GM12878 (cell line): Measurements from ENCODE around the gene STXBP3. TPM values are rescaled to one million over a fixed set of nuclear protein-coding genes. Genes with fewer than 3 reads are reported as not detected.

Source experiments
- ATAC-seq: fragments of 200-7000 bp; cut with Tn5 transposase; 3 replicates; pipeline ENCODE4 v1.9.1; 2020; ENCODE audit warnings: mild to moderate bottlenecking, moderate library complexity
- BruUV-seq: library from RNA; stranded (reverse); fragments of 400-500 nt; replicated peaks from 2 replicates; lab custom pipeline; 2021; lab: Mats Ljungman, UMichigan
- CTCF ChIA-PET: fragments of 300-600 bp; sonication (Branson Sonifier 250); formaldehyde crosslinking; extraction: SDS; loops from one replicate; lab custom pipeline; 2021; ENCODE audit warnings: inconsistent platforms; lab: Yijun Ruan, JAX
- POLR2A ChIA-PET: fragments of 350-600 bp; formaldehyde crosslinking; extraction: SDS; loops from one replicate; lab custom pipeline; 2021; ENCODE audit warnings: inconsistent platforms; lab: Charles Lee
- RAD21 ChIA-PET: fragments of 300-600 bp; sonication (Branson Sonifier 250); formaldehyde crosslinking; loops from one replicate; lab custom pipeline; 2023; ENCODE audit warnings: antibody characterized with exemption; ENCODE audit not compliant: unreplicated experiment; lab: Charles Lee
- SMC1A ChIA-PET: fragments of 300-600 bp; sonication (Branson Sonifier 250); formaldehyde crosslinking; loops from one replicate; lab custom pipeline; 2023; ENCODE audit not compliant: unreplicated experiment, uncharacterized antibody; lab: Charles Lee
- DNase-seq: peaks from one replicate; pipeline ENCODE4 v3.0.0-alpha.2; 2011; ENCODE audit warnings: low read depth, low spot score
- FAIRE-seq: peaks from 3 replicates; lab custom pipeline; 2011; peaks lifted over from hg19 to GRCh38; lab: Jason Lieb, UNC
- H2AFZ ChIP-seq: 2 replicates; pipeline ENCODE4 v1.6.0; 2011; ENCODE audit warnings: low read depth, low read length, control low read depth; ENCODE audit not compliant: control insufficient read depth
- H3K27ac ChIP-seq: 2 replicates; pipeline ENCODE4 v1.5.1; 2011; ENCODE audit warnings: control low read depth; ENCODE audit not compliant: control insufficient read depth, insufficient read depth
- H3K27me3 ChIP-seq, 2 experiments: replicated peaks in 1 of 2; 2 replicates each; pipeline versions ENCODE4 v1.6.0 to v1.6.1; 2011; ENCODE audit warnings: low read length in 1 of 2; ENCODE audit not compliant: control insufficient read depth in 2 of 2, insufficient read depth in 2 of 2
- H3K36me3 ChIP-seq, 2 experiments: 2 replicates each; pipeline ENCODE4 v1.5.1; 2011; ENCODE audit warnings: low read length in 1 of 2; ENCODE audit not compliant: control insufficient read depth in 2 of 2, insufficient read depth in 2 of 2
- H3K4me1 ChIP-seq: 2 replicates; pipeline ENCODE4 v1.6.1; 2011; ENCODE audit warnings: mild to moderate bottlenecking, low read length, moderate library complexity, mixed read lengths; ENCODE audit not compliant: control insufficient read depth, insufficient read depth
- H3K4me2 ChIP-seq: 2 replicates; pipeline ENCODE4 v1.6.0; 2011; ENCODE audit warnings: control low read depth; ENCODE audit not compliant: control insufficient read depth, insufficient read depth
- H3K4me3 ChIP-seq: fragments of 200-600 bp; sonication (generic); 2 replicates; pipeline ENCODE4 v1.5.1; 2016
- H3K79me2 ChIP-seq: 2 replicates; pipeline ENCODE4 v1.6.0; 2011; ENCODE audit warnings: low read length; ENCODE audit not compliant: control insufficient read depth, insufficient read depth
- H3K9ac ChIP-seq: 2 replicates; pipeline ENCODE4 v1.8.0; 2011; ENCODE audit warnings: low read length, control low read depth, mixed read lengths; ENCODE audit not compliant: control insufficient read depth, insufficient read depth
- H3K9me3 ChIP-seq: replicated peaks from 3 replicates; pipeline ENCODE4 v1.5.1; 2011; ENCODE audit warnings: mild to moderate bottlenecking, low read length; ENCODE audit not compliant: control insufficient read depth, insufficient read depth
- H4K20me1 ChIP-seq: 2 replicates; pipeline ENCODE4 v1.6.0; 2011; ENCODE audit not compliant: control insufficient read depth, insufficient read depth
- ASH2L ChIP-seq: fragments of 300-600, 200-600 bp; sonication (generic); IDR thresholded peaks from 2 replicates; pipeline ENCODE4 v1.6.1; 2017; ENCODE audit warnings: low read depth, mild to moderate bottlenecking, borderline replicate concordance
- EED ChIP-seq: sonication (generic); IDR thresholded peaks from 2 replicates; pipeline ENCODE4 v1.6.1; 2016; ENCODE audit warnings: antibody characterized with exemption, low read depth
- ETV6 ChIP-seq, 2 experiments: fragments of 450-650 bp in 1 of 2; IDR thresholded peaks in 1 of 2; conservative IDR thresholded peaks in 1 of 2; 2 replicates each; pipeline ENCODE4 v1.6.1; 2014; ENCODE audit warnings: antibody characterized with exemption in 1 of 2, borderline replicate concordance in 1 of 2, low read depth in 1 of 2, mild to moderate bottlenecking in 1 of 2, moderate library complexity in 1 of 2
- EZH2 ChIP-seq: IDR thresholded peaks from 2 replicates; pipeline ENCODE4 v1.6.1; 2012; ENCODE audit warnings: low read depth, mild to moderate bottlenecking, control low read depth, inconsistent platforms, low read length, borderline replicate concordance; ENCODE audit not compliant: control insufficient read depth
- MTA2 ChIP-seq: fragments of 450-650 bp; IDR thresholded peaks from 2 replicates; pipeline ENCODE4 v1.6.1; 2016; ENCODE audit warnings: low read depth, mild to moderate bottlenecking, moderate library complexity
- MXI1 ChIP-seq: fragments of 150-350 bp; IDR thresholded peaks from 2 replicates; pipeline ENCODE4 v1.6.1; 2011; ENCODE audit warnings: low read depth, mild to moderate bottlenecking, inconsistent platforms, low read length, improper control_type of control experiment
- NFIC ChIP-seq: IDR thresholded peaks from 2 replicates; pipeline ENCODE4 v1.6.1; 2012; ENCODE audit warnings: low read depth, mild to moderate bottlenecking, inconsistent platforms, low read length, moderate library complexity
- NR2C2 ChIP-seq: IDR thresholded peaks from 2 replicates; pipeline ENCODE4 v1.6.1; 2011; ENCODE audit warnings: borderline replicate concordance, low read depth; ENCODE audit not compliant: control insufficient read depth, insufficient read length
- PAX8 ChIP-seq: fragments of 450-650 bp; IDR thresholded peaks from 2 replicates; pipeline ENCODE4 v1.6.1; 2017; ENCODE audit warnings: mild to moderate bottlenecking, moderate library complexity
- POLR2AphosphoS2 ChIP-seq: IDR thresholded peaks from 2 replicates; pipeline ENCODE4 v1.6.1; 2011; ENCODE audit warnings: low read depth, mild to moderate bottlenecking, low read length, improper control_type of control experiment, moderate library complexity
- RAD51 ChIP-seq: fragments of 450-650 bp; IDR thresholded peaks from 2 replicates; pipeline ENCODE4 v1.6.1; 2016; ENCODE audit warnings: moderate library complexity, mild to moderate bottlenecking, inconsistent platforms
- SUPT20H ChIP-seq: IDR thresholded peaks from 2 replicates; pipeline ENCODE4 v1.6.1; 2011; ENCODE audit warnings: low read depth, mild to moderate bottlenecking, low read length, moderate library complexity, borderline replicate concordance; ENCODE audit not compliant: control insufficient read depth
- WGBS: methylation state at CpG from one replicate; pipeline ENCODE4 v1.1.6; 2016; ENCODE audit warnings: low lambda C conversion rate; ENCODE audit not compliant: insufficient replicate concordance, insufficient coverage; ENCODE audit errors: missing lambda C conversion rate; 5-methylcytosine and 5-hydroxymethylcytosine counted together
- in situ Hi-C: fragments of 300-500 bp; cut with MboI; formaldehyde crosslinking; loops from 9 replicates; pipeline ENCODE4 v1.14.3; 2018; ENCODE audit warnings: mixed read lengths
- intact Hi-C: fragments of 100-400 bp; cut with micrococcal nuclease; formaldehyde crosslinking; loops from one replicate; pipeline ENCODE4 v1.14.2; 2022; ENCODE audit not compliant: unreplicated experiment
- polyA plus RNA-seq, 11 experiments: library from polyadenylated mRNA; depleted of rRNA in 4 of 11; unstranded in 6 of 11; stranded (reverse) in 5 of 11; fragments of >200 nt; fragmentation: Nextera tagmentation in 4 of 11; fragmentation: Illumina TruSeq in 1 of 11; extraction: Ambion mirVana in 4 of 11; extraction: Trizol in 1 of 11; gene quantifications; 1 replicate in 1 of 11; 2 replicates in 10 of 11; pipeline versions ENCODE4 v1.2.1 to v1.2.3, GENCODE V29; 2011 to 2016; ENCODE audit warnings: inconsistent platforms in 2 of 11, missing spikeins in 2 of 11, low read depth in 1 of 11
- total RNA-seq, 4 experiments: library from RNA; depleted of rRNA in 3 of 4; stranded (reverse); fragments of >200 nt in 3 of 4; fragmentation: Illumina TruSeq in 1 of 4; extraction: Trizol in 1 of 4; gene quantifications; 2 replicates each; pipeline versions ENCODE4 v1.2.1 to v1.2.3, GENCODE V29; 2013 to 2021
- TF ChIP-seq, protein P1 (sequence below): fragments of 150-350 bp; IDR thresholded peaks from 2 replicates; pipeline ENCODE4 v1.6.1; 2014; ENCODE audit warnings: mild to moderate bottlenecking, low read depth, low read length
- TF ChIP-seq, protein P2 (sequence below): fragments of 450-650 bp; IDR thresholded peaks from 2 replicates; pipeline ENCODE4 v1.6.1; 2014; ENCODE audit warnings: mild to moderate bottlenecking
- TF ChIP-seq, protein P3 (sequence below): IDR thresholded peaks from 2 replicates; pipeline ENCODE4 v1.6.1; 2011; ENCODE audit warnings: borderline replicate concordance, low read depth, mild to moderate bottlenecking, moderate library complexity, mixed read lengths, low read length; ENCODE audit not compliant: insufficient read depth; ENCODE audit errors: extremely low read length
- TF ChIP-seq, protein P4 (sequence below): fragments of 450-650 bp; formaldehyde crosslinking; IDR thresholded peaks from 2 replicates; pipeline ENCODE4 v1.4.0; 2022; ENCODE audit warnings: mild to moderate bottlenecking, moderate library complexity

STXBP3 gene
- total and polyA plus RNA-seq, 10 of the 15 experiments (the other 5 are each of a cell fraction or from before 2014, with no cell fraction given) = 19.6 to 35.1 (median 27.3) TPM

DNA sequence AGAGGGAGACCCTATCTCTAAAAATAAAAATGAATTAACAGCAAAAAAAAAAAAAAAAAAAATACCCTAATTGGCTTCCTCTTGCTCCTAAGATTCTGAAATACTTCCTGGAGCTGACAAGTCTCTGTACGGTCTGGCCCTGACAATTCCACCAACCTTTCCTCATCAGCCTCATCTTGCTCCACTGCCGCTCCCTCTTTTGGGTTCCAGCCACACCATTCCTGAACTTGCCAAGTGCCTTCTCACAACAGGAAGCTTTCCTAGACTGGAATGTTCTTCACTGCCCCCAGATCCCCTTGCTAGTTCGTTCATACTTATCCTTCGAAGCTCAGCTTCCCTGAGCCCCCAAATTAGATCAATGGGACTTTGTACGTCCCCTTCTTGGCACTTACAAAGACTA is 73.4 kb downstream of the STXBP3 start:
- in situ Hi-C loops = no loop called here
- no peak overlapping the region for H3K4me2 ChIP-seq
- intact Hi-C loops = no loop called here
- H2AFZ ChIP-seq = no peak overlapping the region
- POLR2A ChIA-PET = no interaction called here
- 62% methylated on average over 5 of the region's 5 CpGs for WGBS
- H3K9ac ChIP-seq = no peak overlapping the region
- H3K27ac ChIP-seq = no peak overlapping the region
- ATAC-seq (no peak), DNase-seq (no peak), FAIRE-seq (no peak)
- H3K27me3 ChIP-seq = no peaks in the 10 kb centered on the region
- CTCF ChIA-PET = interaction anchor here (1.3 to 1.8 kb wide), 2 partner anchors 8 to 10 kb away, joined by 4 to 14 read pairs; no protein-coding TSS in a partner anchor
- H3K79me2 ChIP-seq = no peaks in the 10 kb centered on the region
- H3K9me3 ChIP-seq = no peaks in the 10 kb centered on the region
- no peaks in the 10 kb centered on the region for H4K20me1 ChIP-seq
- H3K36me3 ChIP-seq = no peaks in the 10 kb centered on the region
- SMC1A ChIA-PET = interaction anchor here (1.0 to 1.7 kb wide), 3 partner anchors 10 to 77 kb away, joined by 4 to 5 read pairs (median 4); no protein-coding TSS in a partner anchor
- H3K4me3 ChIP-seq = no peak overlapping the region
- H3K4me1 ChIP-seq = no peaks in the 10 kb centered on the region
- RAD21 ChIA-PET = interaction anchor here (0.7 kb wide), 1 partner anchor 172 kb away, joined by 3 read pairs; no protein-coding TSS in a partner anchor
- BruUV-seq = no TSS peak
- no peak for TF ChIP-seq RAD51
- TF ChIP-seq, protein P1, sequence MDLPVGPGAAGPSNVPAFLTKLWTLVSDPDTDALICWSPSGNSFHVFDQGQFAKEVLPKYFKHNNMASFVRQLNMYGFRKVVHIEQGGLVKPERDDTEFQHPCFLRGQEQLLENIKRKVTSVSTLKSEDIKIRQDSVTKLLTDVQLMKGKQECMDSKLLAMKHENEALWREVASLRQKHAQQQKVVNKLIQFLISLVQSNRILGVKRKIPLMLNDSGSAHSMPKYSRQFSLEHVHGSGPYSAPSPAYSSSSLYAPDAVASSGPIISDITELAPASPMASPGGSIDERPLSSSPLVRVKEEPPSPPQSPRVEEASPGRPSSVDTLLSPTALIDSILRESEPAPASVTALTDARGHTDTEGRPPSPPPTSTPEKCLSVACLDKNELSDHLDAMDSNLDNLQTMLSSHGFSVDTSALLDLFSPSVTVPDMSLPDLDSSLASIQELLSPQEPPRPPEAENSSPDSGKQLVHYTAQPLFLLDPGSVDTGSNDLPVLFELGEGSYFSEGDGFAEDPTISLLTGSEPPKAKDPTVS = no peak
- TF ChIP-seq ETV6 (conservative IDR thresholded peaks at IDR 0.05 in 1 of 2, IDR thresholded peaks at IDR 0.05 in 1 of 2; ENCODE audit: borderline replicate concordance in 1 of 2, low read depth in 1 of 2) = no peak
- TF ChIP-seq, protein P2, sequence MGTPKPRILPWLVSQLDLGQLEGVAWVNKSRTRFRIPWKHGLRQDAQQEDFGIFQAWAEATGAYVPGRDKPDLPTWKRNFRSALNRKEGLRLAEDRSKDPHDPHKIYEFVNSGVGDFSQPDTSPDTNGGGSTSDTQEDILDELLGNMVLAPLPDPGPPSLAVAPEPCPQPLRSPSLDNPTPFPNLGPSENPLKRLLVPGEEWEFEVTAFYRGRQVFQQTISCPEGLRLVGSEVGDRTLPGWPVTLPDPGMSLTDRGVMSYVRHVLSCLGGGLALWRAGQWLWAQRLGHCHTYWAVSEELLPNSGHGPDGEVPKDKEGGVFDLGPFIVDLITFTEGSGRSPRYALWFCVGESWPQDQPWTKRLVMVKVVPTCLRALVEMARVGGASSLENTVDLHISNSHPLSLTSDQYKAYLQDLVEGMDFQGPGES = no peak
- no peak for TF ChIP-seq PAX8
- no peak for TF ChIP-seq ASH2L
- no peak for TF ChIP-seq SUPT20H
- TF ChIP-seq, protein P3, sequence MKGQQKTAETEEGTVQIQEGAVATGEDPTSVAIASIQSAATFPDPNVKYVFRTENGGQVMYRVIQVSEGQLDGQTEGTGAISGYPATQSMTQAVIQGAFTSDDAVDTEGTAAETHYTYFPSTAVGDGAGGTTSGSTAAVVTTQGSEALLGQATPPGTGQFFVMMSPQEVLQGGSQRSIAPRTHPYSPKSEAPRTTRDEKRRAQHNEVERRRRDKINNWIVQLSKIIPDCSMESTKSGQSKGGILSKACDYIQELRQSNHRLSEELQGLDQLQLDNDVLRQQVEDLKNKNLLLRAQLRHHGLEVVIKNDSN = no peak
- no peak for TF ChIP-seq EED
- TF ChIP-seq EZH2 = no peak
- no peak for TF ChIP-seq NR2C2
- TF ChIP-seq POLR2AphosphoS2 = no peak
- no peak for TF ChIP-seq NFIC
- TF ChIP-seq, protein P4, sequence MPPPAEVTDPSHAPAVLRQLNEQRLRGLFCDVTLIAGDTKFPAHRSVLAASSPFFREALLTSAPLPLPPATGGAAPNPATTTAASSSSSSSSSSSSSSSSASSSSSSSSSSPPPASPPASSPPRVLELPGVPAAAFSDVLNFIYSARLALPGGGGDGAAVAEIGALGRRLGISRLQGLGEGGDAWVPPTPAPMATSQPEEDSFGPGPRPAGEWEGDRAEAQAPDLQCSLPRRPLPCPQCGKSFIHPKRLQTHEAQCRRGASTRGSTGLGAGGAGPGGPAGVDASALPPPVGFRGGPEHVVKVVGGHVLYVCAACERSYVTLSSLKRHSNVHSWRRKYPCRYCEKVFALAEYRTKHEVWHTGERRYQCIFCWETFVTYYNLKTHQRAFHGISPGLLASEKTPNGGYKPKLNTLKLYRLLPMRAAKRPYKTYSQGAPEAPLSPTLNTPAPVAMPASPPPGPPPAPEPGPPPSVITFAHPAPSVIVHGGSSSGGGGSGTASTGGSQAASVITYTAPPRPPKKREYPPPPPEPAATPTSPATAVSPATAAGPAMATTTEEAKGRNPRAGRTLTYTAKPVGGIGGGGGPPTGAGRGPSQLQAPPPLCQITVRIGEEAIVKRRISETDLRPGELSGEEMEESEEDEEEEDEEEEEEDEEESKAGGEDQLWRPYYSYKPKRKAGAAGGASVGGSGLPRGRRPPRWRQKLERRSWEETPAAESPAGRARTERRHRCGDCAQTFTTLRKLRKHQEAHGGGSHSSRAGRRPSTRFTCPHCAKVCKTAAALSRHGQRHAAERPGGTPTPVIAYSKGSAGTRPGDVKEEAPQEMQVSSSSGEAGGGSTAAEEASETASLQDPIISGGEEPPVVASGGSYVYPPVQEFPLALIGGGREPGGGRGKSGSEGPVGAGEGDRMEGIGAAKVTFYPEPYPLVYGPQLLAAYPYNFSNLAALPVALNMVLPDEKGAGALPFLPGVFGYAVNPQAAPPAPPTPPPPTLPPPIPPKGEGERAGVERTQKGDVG (CRISPR knock-in tag) = no peak
- no peak for TF ChIP-seq MTA2
- TF ChIP-seq MXI1 = no peak
